Stimulated activated naive CD4-positive, alpha-beta T cell treated with Interleukin-2 at 50 U/mL for 16 hours (primary cell): Measurements from ENCODE around the gene MAN2B2.

Experiments used
- DNase-seq: peaks from one replicate; lab custom pipeline; 2025; lab: John Stamatoyannopoulos, UW

The MAN2B2 gene

GRCh38 chr4:6568148-6568547 is 6.8 kb upstream of the MAN2B2 start:
- no peak for DNase-seq

- DNase-seq, result no peak
Observed at GRCh38 chr4:6568689-6569332, 6.2 kb upstream of the MAN2B2 start.

GRCh38 chr4:6571608-6572007 is 3.4 kb upstream of the MAN2B2 start:
- DNase-seq, result no peak

GRCh38 chr4:6573551-6573950 is 1.4 kb upstream of the MAN2B2 start:
- DNase-seq, result no peak

GRCh38 chr4:6573986-6574746 is 823 bp upstream of the MAN2B2 start:
- no peak for DNase-seq

- DNase-seq, result no peak
Observed at GRCh38 chr4:6575503-6576240, 683 bp downstream of the MAN2B2 start.

- DNase-seq, result no peak
Observed at GRCh38 chr4:6576512-6576911, 1.5 kb downstream of the MAN2B2 start.

GRCh38 chr4:6576932-6577331 is 1.9 kb downstream of the MAN2B2 start:
- no peak for DNase-seq

- DNase-seq, result no peak
Observed at GRCh38 chr4:6577409-6577808, 2.4 kb downstream of the MAN2B2 start.

GRCh38 chr4:6578221-6578620 is 3.2 kb downstream of the MAN2B2 start:
- no peak for DNase-seq

GRCh38 chr4:6580353-6580752 is 5.4 kb downstream of the MAN2B2 start:
- no peak for DNase-seq

GRCh38 chr4:6581566-6582121 is 6.7 kb downstream of the MAN2B2 start:
- no peak for DNase-seq

GRCh38 chr4:6582889-6583490 is 8.0 kb downstream of the MAN2B2 start:
- DNase-seq, result no peak

GRCh38 chr4:6584865-6585264 is 9.9 kb downstream of the MAN2B2 start:
- DNase-seq, result no peak

GRCh38 chr4:6586715-6587325 is 11.8 kb downstream of the MAN2B2 start:
- DNase-seq, result no peak

GRCh38 chr4:6589444-6589843 is 14.5 kb downstream of the MAN2B2 start:
- DNase-seq, result no peak

GRCh38 chr4:6591313-6591712 is 16.3 kb downstream of the MAN2B2 start:
- no peak for DNase-seq

GRCh38 chr4:6591781-6592180 is 16.8 kb downstream of the MAN2B2 start:
- no peak for DNase-seq

GRCh38 chr4:6592804-6593563 is 18.0 kb downstream of the MAN2B2 start:
- DNase-seq, result no peak

- no peak for DNase-seq
Observed at GRCh38 chr4:6594341-6594740, 19.4 kb downstream of the MAN2B2 start.

- DNase-seq, result no peak
Observed at GRCh38 chr4:6594826-6595355, 19.9 kb downstream of the MAN2B2 start.
